ENCODE measurements around the gene ZNF780A. TPM values are rescaled to one million over a fixed set of nuclear protein-coding genes. Genes with fewer than 3 reads are reported as not detected.

ZNF780A gene
- total and polyA plus RNA-seq, 4 experiments from 2014 or later: 11.5 to 46.5 (median 30.9) TPM

Other genes starting within 250 kb of the ZNF780A start
- 100 to 1,000 TPM; 282 to 295 TPM for gene FBL, start 244.6 kb downstream of the ZNF780A start, total RNA-seq
- 100 to 1,000 TPM; 173 to 174 TPM for gene FBL, start 244.6 kb downstream of the ZNF780A start, polyA plus RNA-seq
- gene FCGBP, start 156.3 kb downstream of the ZNF780A start, total RNA-seq: 10 to 100 TPM; 74.4 to 79.4 TPM
- gene FCGBP, start 156.3 kb downstream of the ZNF780A start, polyA plus RNA-seq: under 1 TPM; 0.10 to 0.65 TPM
- gene PSMC4, start 119.8 kb downstream of the ZNF780A start, total RNA-seq: 10 to 100 TPM; 53.1 to 56.3 TPM
- 100 to 1,000 TPM in 1 of 2 donors, 10 to 100 TPM in 1; 96.4 to 135 TPM for gene PSMC4, start 119.8 kb downstream of the ZNF780A start, polyA plus RNA-seq
- gene ZNF546, start 93.9 kb downstream of the ZNF780A start, total RNA-seq: 10 to 100 TPM; 17.5 to 18.4 TPM
- gene ZNF546, start 93.9 kb downstream of the ZNF780A start, polyA plus RNA-seq: 1 to 10 TPM; 2.9 TPM
- gene ZNF780B, start 34.7 kb downstream of the ZNF780A start, total RNA-seq: 10 to 100 TPM; 63.3 to 66.2 TPM
- 1 to 10 TPM; 4.6 to 9.3 TPM for gene ZNF780B, start 34.7 kb downstream of the ZNF780A start, polyA plus RNA-seq
- 10 to 100 TPM; 28.4 to 30.2 TPM for gene MAP3K10, start 100.5 kb upstream of the ZNF780A start, total RNA-seq
- gene MAP3K10, start 100.5 kb upstream of the ZNF780A start, polyA plus RNA-seq: 1 to 10 TPM in 1 of 2 donors, not detected in 1; 2.0 TPM
- gene TTC9B, start 127.4 kb upstream of the ZNF780A start, total RNA-seq: not detected
- not detected for gene TTC9B, start 127.4 kb upstream of the ZNF780A start, polyA plus RNA-seq
- gene CCNP, start 135.7 kb upstream of the ZNF780A start, total RNA-seq: 1 to 10 TPM; 1.2 to 1.4 TPM
- gene CCNP, start 135.7 kb upstream of the ZNF780A start, polyA plus RNA-seq: not detected
- gene AKT2, start 194.4 kb upstream of the ZNF780A start, total RNA-seq: 100 to 1,000 TPM; 168 to 180 TPM
- gene AKT2, start 194.4 kb upstream of the ZNF780A start, polyA plus RNA-seq: 10 to 100 TPM; 10.6 to 27.8 TPM